ENCODE data around the gene MGAT4C.

Gene MGAT4C

DNA sequence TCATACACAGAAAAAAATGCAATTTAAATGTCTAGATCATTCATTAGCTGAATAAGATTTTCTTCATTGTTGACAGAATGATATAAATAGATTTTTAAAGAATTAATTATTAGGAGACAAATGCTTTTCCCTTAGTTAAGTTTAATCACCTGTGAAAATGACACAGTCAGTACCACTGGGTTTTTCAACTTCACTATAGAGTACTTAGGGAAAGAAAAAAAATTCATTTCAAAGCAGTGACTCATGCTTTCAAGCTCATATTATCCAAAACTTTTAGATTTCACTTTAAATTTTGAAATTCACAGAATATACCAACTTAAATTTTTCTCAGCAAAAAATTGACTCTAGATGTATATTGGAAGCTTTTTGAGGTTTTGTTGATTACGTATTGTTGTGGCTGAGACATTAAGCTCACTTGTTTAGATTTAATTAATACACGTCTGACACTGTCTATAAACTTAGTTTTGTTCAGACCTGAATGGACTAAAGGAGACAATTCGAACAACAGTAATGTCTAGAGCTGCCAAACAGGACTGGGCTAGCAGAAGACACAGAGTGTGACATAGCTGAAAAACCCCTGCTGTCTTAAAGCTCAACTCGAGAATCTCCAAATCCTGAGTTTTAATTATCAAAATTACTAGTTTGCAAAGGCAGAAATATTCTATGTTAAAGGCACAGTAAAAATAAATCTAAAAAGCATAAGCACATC, 1.6 kb downstream of the MGAT4C start:
- TF ChIP-seq, protein P1, sequence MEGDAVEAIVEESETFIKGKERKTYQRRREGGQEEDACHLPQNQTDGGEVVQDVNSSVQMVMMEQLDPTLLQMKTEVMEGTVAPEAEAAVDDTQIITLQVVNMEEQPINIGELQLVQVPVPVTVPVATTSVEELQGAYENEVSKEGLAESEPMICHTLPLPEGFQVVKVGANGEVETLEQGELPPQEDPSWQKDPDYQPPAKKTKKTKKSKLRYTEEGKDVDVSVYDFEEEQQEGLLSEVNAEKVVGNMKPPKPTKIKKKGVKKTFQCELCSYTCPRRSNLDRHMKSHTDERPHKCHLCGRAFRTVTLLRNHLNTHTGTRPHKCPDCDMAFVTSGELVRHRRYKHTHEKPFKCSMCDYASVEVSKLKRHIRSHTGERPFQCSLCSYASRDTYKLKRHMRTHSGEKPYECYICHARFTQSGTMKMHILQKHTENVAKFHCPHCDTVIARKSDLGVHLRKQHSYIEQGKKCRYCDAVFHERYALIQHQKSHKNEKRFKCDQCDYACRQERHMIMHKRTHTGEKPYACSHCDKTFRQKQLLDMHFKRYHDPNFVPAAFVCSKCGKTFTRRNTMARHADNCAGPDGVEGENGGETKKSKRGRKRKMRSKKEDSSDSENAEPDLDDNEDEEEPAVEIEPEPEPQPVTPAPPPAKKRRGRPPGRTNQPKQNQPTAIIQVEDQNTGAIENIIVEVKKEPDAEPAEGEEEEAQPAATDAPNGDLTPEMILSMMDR (IDR thresholded peaks at IDR 0.05; ENCODE audit: borderline replicate concordance, insufficient read depth, low read depth, low read length), result no peak
- no peak overlapping the region for H3K4me3 ChIP-seq (ENCODE audit: low read depth, low read length)

- H3K4me3 ChIP-seq (ENCODE audit: low read depth, low read length), result no peak overlapping the region
- TF ChIP-seq, protein P1 (IDR thresholded peaks at IDR 0.05; ENCODE audit: borderline replicate concordance, insufficient read depth, low read depth, low read length), result no peak
Measured at GRCh38 chr12:86249851-86250250, 6.3 kb downstream of the MGAT4C start.

GRCh38 chr12:86249276-86249675, 6.9 kb downstream of the MGAT4C start:
- TF ChIP-seq, protein P1 (IDR thresholded peaks at IDR 0.05; ENCODE audit: borderline replicate concordance, insufficient read depth, low read depth, low read length), result no peak
- no peak overlapping the region for H3K4me3 ChIP-seq (ENCODE audit: low read depth, low read length)

- TF ChIP-seq, protein P1 (IDR thresholded peaks at IDR 0.05; ENCODE audit: borderline replicate concordance, insufficient read depth, low read depth, low read length), result no peak
- H3K4me3 ChIP-seq (ENCODE audit: low read depth, low read length), result no peak overlapping the region
Measured at GRCh38 chr12:86247871-86248270, 8.3 kb downstream of the MGAT4C start.

DNA sequence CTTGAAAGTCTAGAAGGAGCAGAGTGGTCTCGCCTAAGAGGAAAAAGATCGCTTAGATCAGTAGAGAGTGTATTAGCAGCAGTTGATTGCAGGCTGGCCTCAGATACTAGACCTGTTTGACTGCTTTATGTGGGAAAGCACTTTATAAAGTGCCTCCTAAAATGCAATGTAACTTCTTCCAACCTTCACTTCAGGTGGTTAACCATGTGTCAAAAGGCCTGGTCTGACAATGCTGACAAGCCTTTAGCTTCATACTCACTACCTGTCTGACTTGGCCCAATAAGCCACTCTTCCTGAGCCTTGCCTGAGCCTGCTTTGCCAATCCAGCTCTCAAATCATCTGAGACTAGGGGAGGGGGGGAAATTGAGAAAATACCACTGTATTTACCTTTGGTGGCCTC, 14.6 kb downstream of the MGAT4C start:
- no peak overlapping the region for H3K4me3 ChIP-seq (ENCODE audit: low read depth, low read length)
- TF ChIP-seq, protein P1 (IDR thresholded peaks at IDR 0.05; ENCODE audit: borderline replicate concordance, insufficient read depth, low read depth, low read length), result no peak

GRCh38 chr12:86234316-86234855, 21.8 kb downstream of the MGAT4C start:
- TF ChIP-seq, protein P1 (IDR thresholded peaks at IDR 0.05; ENCODE audit: borderline replicate concordance, insufficient read depth, low read depth, low read length), result no peak
- H3K4me3 ChIP-seq (ENCODE audit: low read depth, low read length), result no peak overlapping the region

DNA sequence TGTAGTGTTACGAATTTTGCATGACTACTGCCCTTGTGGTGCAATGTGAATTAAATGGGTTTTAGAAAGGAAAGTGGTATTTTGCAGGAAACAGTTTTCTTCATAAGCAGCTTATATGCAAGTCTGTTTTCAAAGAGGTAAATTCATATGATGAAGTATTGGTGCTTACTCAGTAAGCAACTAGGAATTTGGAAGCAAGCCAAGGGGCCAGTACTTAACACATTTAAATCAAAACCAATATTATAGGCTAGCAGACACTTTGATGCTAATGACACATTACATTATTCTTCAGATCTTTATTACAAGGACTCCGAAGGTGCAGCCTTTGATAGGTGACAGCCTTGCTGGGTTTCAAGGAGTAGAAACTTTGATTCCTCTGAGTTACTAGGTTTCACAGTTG, 23.1 kb downstream of the MGAT4C start:
- TF ChIP-seq, protein P1 (IDR thresholded peaks at IDR 0.05; ENCODE audit: borderline replicate concordance, insufficient read depth, low read depth, low read length), result no peak
- no peak overlapping the region for H3K4me3 ChIP-seq (ENCODE audit: low read depth, low read length)
